NCI-H526 (cell line): ENCODE results near the gene NEURL1.
A peak's percentile ranks its signal among the peaks of the same experiment; 100 is the strongest.
"Not testable (repeated sequence)": the region's sequence is repeated elsewhere in the genome, so short reads cannot be mapped to it uniquely, and the experiment has no call there.

Experiments used
- DNase-seq, 2 experiments: peaks; one replicate each; lab custom pipeline; 2025; lab: John Stamatoyannopoulos, UW

NEURL1 gene

DNA sequence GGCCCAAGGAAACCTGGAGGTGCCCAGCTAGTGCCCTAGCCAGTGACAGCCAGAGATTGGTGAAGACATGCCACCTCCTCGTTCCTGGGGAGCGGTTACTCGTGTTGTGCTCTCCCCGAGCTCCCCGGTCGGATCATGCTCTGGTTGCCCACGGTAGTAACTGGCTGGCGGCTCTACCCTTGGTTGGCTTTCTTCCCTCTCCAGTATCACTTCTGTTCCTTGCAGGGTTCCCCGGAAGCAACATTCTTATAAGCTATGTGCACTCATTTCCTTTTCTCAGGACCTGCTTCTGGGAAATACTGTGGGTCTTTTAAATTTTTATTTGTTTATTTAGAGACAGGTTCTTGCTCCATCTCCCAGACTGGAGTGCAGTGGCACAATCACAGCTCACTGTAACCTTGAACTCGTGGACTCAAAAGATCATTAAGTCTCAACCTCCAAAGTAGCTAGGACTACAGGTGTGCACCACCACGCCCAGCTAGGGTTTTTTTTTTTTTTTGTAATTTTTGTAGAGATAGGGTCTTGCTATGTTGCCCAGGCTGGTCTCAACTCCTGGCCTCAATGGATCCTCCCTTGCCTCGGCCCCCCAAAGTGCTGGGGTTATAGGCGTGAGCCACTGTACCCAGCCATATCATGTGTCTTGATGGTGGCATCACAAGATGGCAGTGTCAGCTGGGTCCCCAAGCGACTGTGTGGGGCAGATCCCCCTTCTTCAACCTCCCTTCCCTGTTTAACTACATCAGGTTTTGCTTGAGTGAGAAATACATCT, 27.9 kb upstream of the NEURL1 start:
- DNase-seq: no peak

DNA sequence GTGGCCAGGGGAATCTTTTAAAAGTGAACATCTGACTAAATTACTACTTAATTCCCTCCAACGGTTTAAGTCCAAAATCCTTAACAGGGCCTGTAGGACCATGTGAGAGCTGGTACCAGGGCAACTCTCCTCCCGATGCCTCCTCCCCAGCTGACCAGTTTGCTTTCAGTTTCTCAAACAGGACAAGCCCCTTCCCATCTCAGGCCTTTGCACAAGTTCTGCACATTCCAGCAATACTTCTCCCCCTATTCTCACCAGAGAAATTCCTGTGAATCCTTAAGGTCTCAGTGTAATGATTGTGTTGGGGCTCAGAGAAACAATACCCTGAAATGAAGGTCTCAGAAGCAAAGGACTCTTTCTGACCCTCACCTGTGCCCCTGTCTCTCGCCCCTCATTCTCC, 26.8 kb upstream of the NEURL1 start:
- DNase-seq: no peak

DNA sequence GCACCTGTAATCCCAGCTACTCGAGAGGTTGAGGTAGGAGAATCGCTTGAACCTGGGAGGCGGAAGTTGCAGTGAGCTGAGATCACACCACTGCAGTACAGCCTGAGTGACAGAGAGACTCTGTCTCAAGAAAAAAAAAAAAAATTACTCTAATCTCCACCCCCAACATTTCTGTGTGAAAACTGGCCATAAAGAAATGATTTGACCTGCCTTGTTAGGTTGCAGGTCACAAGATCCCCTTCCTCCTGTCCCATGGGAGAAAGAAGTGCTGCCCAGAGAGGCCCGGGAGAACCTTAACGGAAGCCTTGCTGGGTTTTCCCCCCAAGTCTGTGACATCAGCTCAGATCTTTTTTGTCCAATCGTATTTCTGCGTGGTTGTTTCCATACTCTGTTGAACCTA, 26.1 kb upstream of the NEURL1 start:
- no peak for DNase-seq

DNA sequence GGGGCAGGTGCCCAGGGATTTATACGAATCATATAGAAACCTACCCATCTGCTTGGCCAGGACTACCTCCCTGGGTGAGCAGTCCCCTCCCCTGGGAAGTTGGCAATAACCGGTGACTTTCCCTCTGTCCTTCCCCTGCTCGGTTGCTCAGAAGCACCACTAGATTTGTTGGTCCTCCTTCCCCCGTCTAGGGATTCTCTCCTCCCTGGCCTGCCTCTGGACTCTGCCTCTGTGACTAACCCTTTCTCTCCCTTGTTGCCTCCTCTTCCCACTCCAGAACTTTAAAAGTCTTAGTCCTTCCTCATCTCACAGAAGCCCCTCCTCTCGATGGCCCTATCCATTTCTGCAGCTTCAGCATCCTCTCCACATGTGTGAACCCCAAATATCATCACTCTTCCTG, 24.3 kb upstream of the NEURL1 start:
- DNase-seq: no peak

DNA sequence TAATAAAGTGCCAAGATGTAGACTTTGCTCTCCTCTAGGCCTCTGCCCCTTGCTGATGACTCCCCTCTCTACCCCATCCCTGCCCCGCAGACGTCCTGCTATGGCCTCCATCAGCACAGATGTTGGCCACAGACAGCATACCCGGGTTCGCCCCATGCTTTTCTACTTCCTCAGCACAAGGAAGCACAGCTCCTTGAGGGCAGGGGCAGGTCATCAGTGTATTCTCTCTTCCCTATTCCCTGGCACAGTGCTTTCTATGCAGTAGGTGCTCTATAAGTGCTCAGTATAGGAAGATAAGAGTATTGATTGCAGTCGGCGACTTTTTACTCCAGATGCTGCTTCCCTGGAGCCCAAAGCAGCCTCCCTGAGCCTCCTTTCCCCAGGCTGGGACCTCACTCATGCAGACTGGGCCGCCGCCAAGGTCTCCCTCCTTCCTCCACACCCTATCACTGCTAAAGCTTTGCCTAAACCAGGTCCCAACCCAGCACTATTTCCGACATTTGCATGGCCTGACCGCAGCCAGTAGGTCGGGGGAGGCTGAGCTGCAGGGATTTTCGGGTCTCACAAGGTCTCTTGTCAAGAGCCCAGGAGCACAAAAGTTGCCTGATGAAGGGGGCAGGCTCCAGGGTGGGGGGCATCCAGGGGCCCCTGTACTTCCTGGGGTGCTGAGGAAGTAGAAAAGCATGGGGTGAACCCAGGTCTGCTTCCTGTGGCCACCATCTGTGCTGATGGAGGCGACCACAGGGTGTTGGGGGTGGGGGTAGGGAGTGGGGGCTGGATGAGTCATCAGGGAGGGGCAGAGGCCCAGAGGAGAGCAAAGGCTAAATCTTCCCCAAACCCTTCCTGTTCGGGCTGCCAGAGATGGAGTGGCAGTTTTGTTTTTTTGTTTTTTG, 22.5 kb upstream of the NEURL1 start:
- peak; percentile 46 to 80 for DNase-seq

DNA sequence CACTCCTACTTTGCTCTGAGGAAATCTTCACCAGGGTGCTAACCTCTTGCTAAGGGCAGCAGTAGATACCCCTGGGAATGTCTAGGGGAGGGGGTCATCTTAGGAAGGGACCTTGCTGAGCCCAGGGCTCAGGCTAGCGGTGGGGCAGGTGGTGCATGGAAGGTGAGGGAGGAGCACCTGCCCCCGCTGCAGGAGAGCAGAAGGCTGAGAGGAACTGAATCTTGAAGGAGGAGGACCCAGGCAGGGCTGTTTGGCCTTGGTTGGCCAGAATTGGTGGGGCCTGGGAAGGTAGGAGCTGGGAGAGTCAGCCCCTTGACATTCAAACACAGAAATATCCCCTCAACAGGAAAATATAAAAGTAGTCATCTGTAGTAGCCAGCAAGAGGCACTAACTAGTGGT, 21.5 kb upstream of the NEURL1 start:
- DNase-seq: no peak

DNA sequence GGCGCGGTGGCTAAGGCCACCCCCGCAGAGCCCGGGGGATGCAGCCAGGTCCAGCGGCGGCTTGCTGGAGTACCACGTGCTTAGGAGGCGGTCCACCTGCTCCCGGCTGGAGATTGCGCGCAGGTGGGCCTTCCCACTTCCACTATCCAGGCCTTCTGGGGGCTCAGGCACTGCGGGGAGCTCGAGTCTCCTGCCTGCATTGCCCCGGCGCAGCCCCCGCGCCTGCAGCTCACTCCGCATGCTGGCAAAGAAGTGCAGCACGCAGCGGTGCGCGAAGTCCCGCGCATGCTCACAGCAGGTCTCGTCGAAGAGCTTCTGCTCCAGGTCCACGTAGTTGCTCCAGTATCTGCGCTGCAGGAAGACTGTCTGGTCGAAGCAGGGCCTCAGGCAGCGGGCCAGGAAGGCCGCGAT, 20.2 kb upstream of the NEURL1 start:
- no peak for DNase-seq

DNA sequence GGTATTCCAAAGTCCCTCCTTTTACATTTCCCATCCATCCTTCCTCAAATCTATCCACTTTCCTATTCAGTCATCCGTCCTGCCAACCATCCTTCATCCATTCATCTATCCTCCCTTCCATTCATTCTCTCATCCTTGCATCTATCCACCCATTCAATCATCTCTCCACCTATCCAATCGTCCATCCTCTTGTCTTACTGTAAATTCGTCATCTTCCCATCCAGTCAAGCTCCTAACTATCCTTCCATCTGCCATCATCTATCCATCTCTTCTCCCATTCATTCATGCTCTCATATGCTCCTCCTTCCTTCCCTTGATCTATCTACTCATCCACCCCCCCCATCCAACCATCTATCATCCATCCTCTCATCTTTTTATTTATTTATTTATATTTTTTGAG, 19.4 kb upstream of the NEURL1 start:
- no peak for DNase-seq

DNA sequence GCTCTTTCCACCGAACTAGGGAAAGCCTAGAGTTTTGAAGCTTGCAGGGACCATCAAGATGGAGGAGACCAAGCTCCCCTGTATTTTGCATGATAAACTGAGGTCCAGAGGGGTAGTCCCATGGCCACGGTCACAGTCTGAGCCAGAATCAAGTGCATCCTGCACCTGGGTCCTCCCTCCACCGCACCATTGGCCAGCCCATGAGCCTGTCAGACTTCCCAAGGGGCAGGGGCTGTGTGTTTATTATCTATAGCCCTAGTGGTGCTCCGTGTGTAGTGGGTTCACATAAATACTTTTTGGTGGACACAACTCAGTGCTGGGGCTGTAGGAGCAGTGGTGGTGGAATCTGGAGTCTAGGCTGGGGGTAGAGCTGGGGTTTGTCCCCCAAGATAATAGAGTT, 18.1 kb upstream of the NEURL1 start:
- DNase-seq: no peak

DNA sequence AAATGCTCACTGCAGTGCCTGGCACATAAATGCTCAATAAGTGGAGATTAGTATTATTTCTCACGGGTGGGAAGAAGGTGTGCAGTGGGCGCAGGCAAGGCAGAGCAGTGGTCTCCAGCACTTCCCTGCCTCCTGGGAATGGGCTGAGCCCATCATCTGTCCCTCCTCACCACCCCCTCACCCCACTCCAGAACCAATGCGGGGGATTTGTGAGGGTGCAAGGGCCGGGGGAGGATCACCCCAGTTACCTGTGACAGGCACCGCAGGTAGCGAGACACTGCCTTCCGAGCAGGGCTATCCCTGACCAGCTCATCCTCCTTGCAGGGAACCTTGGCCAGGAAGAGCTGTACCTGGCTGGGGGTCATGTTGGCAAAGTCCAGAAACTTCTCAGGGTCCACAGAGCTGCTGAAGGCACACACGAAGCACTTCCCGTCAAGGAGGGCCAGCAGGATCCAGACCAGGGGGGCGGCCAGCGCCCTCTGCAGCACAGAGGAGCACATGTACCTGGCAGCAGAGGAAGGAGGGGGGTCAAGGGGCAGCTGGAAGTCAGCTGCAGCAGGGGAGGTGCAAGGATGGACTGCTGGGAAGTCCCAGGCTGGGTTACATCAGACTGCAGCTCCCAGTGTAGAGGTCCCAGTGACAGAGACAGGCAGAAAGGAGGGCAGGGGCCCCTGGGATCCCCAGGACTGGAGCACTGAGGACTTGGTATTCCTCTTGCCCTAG, 17.3 kb upstream of the NEURL1 start:
- peak in 1 of 2 experiments; percentile 13 for DNase-seq

DNA sequence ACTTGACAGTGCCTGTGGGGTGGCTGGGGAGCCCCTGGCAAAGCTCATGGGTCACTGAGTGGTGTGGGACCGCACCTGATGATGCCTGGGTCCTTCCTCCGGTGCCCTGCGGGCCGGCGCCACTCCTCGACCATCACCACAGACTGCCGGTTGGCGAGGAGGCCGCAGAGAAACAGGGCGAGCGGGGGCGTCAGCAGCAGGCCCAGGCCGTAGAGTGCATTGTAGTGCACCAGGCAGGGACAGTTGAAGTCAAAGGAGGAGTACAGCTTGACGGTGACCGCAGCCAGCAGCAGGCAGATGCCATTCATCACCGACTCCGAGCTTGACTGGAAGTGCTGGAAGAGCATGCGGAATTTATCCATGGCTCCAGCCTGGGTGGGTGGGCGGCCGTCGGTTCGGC, 14.8 kb upstream of the NEURL1 start:
- no peak for DNase-seq

DNA sequence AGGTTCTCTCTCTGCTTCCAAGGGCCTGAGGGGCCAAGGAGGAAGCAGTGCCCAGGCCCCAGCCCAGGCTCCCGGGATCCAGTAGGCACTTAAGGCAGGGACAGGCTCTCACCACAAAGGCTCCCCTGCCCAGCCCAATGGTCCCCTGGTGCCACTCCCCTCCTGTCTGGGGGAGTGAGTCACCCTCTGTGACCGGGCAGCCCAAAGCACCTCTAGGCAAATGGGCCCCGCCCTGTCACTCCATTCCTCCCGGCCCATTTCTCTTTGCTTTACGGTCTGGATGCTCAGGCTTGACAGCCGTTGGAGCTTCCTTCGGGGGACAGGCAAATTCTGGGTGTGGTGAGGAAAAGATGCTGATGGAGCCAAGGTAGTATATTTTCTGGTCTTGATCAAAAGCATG, 14.4 kb upstream of the NEURL1 start, which contains the start of gene CALHM3:
Gene CALHM3, minus strand, starts transcription at position 106 of the 400 bp plus-strand sequence. CDS start 208 bp downstream, outside the sequence.
- peak in 1 of 2 experiments; percentile 58 for DNase-seq

DNA sequence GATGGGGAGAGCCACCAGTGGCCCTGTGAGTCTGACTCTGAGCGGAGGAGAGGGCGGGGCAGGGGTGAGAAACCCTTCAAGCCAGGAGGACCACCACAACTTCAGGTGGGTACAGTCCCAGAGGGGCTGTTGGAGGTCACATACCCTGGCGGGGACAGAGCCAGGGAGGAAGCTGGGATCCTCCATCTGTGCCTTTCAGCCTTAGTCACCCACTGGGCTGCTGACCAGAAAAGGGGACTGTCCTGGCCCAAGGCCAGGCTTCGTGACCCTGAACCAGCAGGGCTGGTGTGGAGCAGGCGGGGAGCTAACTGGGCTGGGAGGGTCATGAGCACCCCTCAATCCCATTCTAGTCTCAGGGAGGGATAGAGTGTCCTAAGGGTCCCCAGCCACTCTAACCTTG, 13.0 kb upstream of the NEURL1 start:
- DNase-seq: no peak

DNA sequence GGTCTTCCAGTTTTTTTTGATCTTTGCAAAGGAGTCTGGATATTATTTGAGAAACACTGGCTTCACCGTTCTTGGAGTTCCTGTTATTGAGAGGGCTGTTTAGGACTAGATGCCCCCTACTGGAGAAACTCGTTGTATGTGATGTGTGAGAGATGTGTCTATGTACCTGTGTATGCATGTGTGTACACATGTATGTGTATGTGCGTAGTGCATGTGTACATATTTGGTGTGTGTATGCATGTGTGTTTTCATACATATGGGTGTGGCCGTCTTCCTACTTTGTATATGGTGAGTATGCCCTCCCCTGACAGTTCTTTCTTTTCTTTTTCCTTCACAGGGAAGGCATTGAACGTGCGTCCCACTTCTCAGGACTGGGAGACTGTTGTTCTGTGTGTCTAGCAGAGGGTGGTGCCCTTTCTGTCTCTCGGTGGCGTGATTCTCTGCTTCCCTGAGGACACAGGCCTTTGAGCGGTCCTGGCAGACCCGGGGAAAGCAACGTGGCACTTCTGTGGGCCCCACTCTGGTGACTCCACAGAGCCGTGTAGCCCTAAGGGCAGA, 11.5 kb upstream of the NEURL1 start:
- DNase-seq: peak; percentile 56 to 76

DNA sequence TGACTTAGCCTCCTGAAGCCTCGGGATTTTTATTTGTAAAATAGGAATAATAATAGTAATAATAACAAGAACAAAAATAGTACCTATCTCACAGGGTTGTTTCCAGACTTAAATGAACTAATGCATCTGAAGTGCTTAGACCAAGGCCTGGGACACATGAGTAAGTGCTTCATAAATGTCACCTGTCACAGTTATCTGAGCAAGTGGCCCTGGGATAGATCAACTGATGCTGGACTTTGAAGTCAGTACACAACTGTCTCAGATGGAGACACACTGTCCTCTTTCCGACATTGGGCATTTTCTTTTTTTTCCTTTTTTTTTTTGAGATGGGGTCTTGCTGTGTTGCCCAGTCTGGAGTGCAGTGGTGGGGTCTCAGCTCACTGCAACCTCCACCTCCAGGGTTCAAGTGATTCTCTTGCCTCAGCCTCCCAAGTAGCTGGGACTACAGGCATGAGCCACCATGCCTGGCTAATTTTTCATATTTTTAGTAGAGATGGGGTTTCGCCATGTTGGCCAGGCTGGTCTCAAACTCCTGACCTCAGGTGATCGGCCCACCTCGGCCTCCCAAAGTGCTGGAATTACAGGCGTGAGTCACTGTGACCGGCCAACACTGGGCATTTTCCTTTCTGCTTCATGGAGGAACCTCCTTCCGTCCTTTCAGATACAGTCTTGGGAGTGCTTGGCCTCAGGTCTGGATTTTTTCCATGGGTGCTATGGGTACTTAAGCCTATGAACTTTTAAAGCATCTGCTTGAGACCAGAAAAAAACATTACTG, 6.7 kb upstream of the NEURL1 start:
- not testable (repeated sequence) for DNase-seq

DNA sequence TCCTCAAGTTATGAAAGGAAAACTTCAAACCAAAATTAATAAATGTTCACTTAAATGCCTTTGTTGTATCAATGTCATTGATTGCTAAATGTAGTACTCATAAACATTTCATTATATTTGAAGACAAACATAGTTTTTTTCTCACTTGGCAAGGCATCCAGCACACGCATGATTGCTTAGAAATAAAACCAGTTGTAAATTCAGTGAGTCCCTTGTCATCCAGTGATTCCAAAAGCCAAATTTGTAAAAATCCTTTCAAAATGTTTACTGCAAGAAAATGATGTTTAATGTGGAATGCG, 6.1 kb upstream of the NEURL1 start:
- no peak for DNase-seq

DNA sequence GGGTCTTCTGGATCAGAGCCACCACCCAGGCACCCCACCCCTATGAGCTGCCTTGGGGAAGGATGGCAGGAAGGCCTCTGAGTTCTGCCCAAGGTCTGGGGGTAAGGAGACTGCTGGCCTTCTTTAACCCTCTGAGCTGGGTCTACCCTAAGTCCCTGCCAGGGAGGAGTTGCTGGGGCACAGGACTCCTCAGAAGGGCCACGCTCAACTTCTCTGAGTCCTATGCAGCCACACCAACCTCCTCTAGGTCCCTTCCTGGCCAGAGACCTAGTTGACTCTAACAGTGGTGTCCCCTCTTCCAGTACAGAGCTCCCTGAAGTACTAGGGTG, 2.6 kb upstream of the NEURL1 start:
- no peak for DNase-seq

DNA sequence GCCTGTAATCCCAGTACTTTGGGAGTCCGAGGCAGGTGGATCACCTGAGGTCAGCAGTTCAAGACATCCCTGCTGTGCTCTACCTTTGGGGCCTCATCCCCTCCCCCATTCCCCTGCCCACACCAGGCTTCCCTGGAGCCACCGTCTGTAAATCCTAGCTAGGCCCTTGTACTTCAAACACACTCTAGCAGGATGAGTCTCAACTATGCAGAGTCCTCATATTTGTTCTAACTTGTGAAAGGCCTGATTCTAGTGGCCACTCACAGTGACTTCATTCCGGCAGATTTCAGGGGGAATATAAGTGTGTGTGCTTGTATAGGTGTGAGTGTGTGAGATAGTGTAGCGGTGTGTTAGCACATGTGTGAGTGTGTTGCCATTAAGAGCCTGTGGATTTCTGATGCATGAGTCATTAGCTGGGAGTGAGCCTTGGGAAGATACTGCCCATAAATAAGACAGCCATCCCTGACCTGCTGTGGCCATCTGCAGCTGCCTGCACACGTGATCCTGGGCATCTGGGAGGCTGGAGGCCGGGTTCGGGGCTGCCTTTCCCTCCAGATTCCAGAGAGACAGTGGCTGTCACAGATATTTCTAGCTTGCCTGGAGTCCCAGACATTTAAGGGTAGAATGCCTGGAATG, 1.7 kb upstream of the NEURL1 start:
- no peak for DNase-seq

DNA sequence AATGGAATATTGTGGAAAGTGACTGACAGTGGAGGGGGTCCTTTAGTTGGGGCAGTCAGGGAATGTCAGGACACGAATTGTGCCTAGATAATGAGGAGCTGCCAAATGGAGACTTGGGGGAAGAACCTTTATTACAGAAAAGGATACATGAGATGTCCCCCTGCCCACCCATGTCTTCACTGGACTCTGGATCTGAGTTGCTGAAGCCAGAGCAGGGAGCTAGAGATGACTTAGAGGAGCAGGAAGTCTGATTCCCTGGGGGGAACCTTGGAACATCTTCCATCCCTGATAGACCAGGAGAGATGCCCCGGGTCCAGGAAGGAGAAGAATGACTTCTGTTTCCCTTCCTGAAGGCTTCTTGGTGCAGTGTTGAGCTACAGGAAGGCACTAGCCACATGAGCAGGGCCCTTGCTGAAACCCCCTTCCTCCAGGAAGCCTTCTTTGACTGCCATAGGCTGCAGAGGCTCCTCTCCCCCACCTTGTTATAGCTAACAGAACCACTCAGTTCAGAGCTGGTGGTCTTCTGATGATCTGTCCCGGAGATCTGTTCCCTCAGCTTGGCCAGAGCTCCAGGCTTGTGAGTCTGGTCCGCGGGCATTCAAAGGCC, 747 bp upstream of the NEURL1 start:
- DNase-seq: no peak
